Fibroblast of pulmonary artery (primary cell): ENCODE results near the gene MAML2.

Experiments
- DNase-seq: peaks from one replicate; pipeline ENCODE4 v3.0.0-alpha.2; 2010; ENCODE audit warnings: low read depth
- H3K4me3 ChIP-seq: replicated peaks from 2 replicates; pipeline ENCODE4 v1.5.1; 2011; ENCODE audit warnings: low read depth, mild to moderate bottlenecking, control low read depth, low read length, moderate library complexity
- TF ChIP-seq, protein P1 (sequence below): IDR thresholded peaks from 2 replicates; pipeline ENCODE4 v1.5.1; 2011; ENCODE audit warnings: mild to moderate bottlenecking, control low read depth, low read length, inconsistent platforms; ENCODE audit errors: missing control alignments

MAML2 gene

GRCh38 chr11:96326959-96327358 lies 16.0 kb downstream of the MAML2 start:
- H3K4me3 ChIP-seq, result no peak overlapping the region
- no peak for DNase-seq
- TF ChIP-seq, protein P1, sequence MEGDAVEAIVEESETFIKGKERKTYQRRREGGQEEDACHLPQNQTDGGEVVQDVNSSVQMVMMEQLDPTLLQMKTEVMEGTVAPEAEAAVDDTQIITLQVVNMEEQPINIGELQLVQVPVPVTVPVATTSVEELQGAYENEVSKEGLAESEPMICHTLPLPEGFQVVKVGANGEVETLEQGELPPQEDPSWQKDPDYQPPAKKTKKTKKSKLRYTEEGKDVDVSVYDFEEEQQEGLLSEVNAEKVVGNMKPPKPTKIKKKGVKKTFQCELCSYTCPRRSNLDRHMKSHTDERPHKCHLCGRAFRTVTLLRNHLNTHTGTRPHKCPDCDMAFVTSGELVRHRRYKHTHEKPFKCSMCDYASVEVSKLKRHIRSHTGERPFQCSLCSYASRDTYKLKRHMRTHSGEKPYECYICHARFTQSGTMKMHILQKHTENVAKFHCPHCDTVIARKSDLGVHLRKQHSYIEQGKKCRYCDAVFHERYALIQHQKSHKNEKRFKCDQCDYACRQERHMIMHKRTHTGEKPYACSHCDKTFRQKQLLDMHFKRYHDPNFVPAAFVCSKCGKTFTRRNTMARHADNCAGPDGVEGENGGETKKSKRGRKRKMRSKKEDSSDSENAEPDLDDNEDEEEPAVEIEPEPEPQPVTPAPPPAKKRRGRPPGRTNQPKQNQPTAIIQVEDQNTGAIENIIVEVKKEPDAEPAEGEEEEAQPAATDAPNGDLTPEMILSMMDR, result no peak

DNA sequence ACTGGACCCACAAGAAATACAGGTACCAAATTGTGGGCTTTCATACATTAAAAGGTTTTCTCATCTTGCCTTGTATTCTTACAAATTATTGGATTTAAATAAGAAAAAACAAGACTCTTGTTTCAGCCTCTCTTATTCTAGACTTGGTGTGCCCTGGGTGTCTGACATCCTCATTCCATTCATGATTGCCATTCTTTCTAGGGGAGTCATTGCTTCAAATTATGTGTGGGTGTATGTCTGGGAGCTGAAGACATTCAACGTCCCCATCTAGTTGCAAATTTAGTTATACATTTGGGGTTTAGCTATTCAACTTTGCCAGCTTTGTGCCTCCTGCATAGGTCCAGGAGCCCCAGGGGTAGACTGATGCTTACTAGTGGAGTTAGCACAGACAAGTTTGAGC lies 18.1 kb downstream of the MAML2 start:
- DNase-seq, result peak; percentile 83
- TF ChIP-seq, protein P1, result no peak
- no peak overlapping the region for H3K4me3 ChIP-seq

DNA sequence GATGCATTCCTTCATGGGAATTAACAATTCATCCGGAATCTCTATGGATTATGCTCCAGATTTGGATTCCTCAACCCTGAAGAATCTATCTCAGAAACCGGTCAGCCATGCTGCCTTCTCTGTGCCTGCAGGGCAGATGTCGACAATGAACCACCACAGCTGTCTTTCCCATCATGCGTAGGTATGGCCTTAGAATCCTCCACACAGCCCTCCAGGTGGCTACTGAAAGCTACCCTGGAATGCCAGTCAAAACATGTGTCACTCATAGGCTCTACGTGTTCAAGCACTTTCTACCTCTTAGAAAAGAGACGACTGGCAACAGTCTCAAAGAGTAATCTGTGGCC lies 19.4 kb downstream of the MAML2 start:
- H3K4me3 ChIP-seq, result no peak overlapping the region
- TF ChIP-seq, protein P1, result no peak
- no peak for DNase-seq

- TF ChIP-seq, protein P1, result no peak
- no peak for DNase-seq
- no peak overlapping the region for H3K4me3 ChIP-seq
Measured at GRCh38 chr11:96322775-96323641, 20.0 kb downstream of the MAML2 start.

DNA sequence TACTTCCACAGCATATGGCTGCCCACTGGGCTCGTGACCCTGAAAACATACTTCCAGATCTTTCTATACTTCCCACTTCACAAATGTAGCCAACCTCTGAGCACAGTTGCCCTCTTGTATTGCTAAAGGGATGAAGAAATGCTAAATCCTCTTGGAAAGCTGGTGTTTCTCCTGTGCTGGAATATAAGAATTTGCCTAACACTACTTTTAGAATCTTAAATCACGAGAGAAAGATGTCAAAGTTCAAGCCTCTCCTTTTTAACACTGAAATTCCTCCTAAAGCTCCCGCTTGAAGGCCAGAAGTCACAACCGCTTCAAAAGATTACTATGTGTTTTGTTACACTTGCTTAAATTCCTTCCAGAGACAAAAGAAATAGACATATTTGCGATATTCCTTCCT lies 21.9 kb downstream of the MAML2 start:
- DNase-seq, result no peak
- TF ChIP-seq, protein P1, result no peak
- H3K4me3 ChIP-seq, result no peak overlapping the region

- no peak for DNase-seq
- TF ChIP-seq, protein P1, result no peak
- H3K4me3 ChIP-seq, result no peak overlapping the region
Measured at GRCh38 chr11:96319898-96320656, 22.9 kb downstream of the MAML2 start.

GRCh38 chr11:96318850-96319249 lies 24.1 kb downstream of the MAML2 start:
- no peak overlapping the region for H3K4me3 ChIP-seq
- DNase-seq, result no peak
- TF ChIP-seq, protein P1, result no peak
